NCI-H1436 (cell line): ENCODE measurements around the gene ADM5.

Experiments used
- DNase-seq: peaks from one replicate; lab custom pipeline; 2025; lab: John Stamatoyannopoulos, UW

Gene ADM5

GRCh38 chr19:49689133-49690078 is at the start of gene ADM5:
TSS of gene ADM5 (plus strand) at chr19:49689594. CDS start at chr19:49689838, 244 bp downstream.
- DNase-seq = peak; percentile 77

DNA sequence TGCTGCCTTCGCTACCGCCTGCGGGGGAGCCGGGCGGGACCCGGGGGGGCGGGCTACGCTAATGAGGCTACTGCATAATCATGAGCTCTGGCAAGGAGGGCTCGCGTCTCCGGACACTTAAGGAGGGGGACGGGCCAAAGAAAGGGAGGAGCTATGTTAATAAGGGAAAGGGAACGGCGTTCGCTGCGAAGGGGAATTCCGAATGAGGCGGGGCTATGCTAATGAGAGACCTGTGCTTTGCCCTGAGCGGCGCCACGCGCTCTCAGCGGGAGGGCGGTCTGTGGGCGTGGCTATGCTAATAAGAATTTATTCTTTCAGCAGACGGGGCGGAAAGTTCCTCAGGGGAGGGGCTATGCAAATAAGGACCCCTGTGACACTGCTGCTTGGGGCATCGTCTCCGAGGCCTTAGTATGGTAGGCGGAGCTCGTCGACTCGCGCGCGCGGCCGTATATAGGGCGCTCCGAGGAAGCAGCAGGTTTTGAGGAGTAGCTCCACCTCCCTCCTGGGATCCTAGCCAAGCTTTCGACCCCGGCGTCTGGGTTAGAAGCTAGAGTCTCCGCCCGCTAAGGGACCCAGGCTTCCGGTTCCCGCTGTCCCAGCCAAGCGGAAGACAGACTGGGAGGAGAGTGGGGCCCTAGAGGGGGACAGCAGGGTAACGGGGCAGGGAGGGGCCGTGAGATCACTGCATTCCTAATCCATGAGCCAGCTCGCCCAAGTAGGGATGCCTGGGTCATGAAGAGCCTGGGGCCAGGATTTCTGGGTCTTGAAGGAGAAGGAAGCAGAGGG is 49.1 kb upstream of the ADM5 start, which contains the start of gene RRAS:
RRAS (minus strand) TSS at position 31 of the 786 bp plus-strand sequence. CDS start 45 bp downstream, outside the sequence.
- peak; percentile 100 for DNase-seq

GRCh38 chr19:49641688-49642491 is 47.5 kb upstream of the ADM5 start, which contains the start of gene SCAF1:
TSS of gene SCAF1 (plus strand) at chr19:49642209. CDS start at chr19:49645027, 2,818 bp downstream.
- peak; percentile 100 for DNase-seq

DNA sequence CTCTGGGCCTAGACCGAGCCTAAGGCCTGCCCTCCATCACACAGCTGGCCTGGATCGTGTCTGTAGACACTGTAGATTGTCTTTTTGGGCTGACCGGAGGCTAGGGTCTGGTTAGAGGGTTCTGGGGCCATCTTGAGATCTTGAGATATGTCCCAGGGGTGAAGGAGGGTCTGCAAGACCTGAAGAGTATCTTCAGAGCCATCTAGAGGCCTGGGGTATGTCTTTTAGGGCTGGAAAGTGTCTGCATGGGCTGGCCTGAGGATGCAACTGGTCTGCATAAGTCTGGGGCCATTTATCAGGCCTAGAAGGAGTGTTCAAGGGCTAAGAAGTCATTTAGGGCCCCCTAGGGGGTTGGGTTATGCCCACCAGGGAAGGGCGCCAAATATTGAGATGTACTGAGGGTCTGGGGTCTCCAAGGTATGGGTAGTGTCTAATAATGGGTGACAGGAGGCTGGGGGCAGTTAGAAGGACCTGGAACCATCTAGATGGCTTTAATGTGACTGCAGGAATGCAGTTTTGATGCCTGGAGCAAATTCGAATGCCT is 46.8 kb upstream of the ADM5 start:
- DNase-seq = no peak

- DNase-seq = no peak
These were observed 45.9 kb upstream of the ADM5 start for GRCh38 chr19:49643466-49643865.

GRCh38 chr19:49645592-49645991 is 43.8 kb upstream of the ADM5 start:
- DNase-seq = no peak

GRCh38 chr19:49645995-49646394 is 43.4 kb upstream of the ADM5 start:
- no peak for DNase-seq

- DNase-seq = no peak
These were observed 42.8 kb upstream of the ADM5 start for GRCh38 chr19:49646586-49646985.

- no peak for DNase-seq
These were observed 38.2 kb upstream of the ADM5 start for GRCh38 chr19:49651029-49651819.

DNA sequence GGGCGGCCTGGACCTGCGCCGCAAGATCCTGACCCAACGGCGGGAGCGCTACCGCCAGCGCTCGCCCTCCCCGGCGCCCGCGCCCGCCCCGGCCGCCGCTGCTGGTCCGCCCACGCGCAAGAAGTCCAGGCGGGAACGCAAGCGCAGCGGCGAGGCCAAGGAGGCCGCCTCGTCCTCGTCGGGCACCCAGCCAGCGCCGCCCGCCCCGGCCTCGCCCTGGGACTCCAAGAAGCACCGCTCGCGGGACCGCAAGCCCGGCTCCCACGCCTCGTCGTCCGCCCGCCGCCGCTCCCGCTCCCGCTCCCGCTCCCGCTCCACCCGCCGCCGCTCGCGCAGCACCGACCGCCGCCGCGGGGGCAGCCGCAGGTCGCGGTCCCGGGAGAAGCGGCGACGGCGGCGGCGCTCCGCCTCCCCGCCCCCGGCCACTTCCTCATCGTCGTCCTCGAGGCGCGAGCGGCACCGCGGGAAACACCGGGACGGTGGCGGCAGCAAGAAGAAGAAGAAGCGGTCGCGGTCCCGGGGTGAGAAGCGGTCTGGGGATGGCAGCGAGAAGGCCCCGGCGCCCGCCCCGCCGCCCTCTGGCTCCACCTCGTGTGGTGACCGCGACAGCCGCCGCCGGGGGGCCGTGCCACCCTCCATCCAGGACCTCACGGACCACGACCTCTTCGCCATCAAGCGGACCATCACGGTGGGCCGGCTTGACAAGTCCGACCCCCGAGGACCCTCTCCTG is 37.4 kb upstream of the ADM5 start:
- DNase-seq = no peak

DNA sequence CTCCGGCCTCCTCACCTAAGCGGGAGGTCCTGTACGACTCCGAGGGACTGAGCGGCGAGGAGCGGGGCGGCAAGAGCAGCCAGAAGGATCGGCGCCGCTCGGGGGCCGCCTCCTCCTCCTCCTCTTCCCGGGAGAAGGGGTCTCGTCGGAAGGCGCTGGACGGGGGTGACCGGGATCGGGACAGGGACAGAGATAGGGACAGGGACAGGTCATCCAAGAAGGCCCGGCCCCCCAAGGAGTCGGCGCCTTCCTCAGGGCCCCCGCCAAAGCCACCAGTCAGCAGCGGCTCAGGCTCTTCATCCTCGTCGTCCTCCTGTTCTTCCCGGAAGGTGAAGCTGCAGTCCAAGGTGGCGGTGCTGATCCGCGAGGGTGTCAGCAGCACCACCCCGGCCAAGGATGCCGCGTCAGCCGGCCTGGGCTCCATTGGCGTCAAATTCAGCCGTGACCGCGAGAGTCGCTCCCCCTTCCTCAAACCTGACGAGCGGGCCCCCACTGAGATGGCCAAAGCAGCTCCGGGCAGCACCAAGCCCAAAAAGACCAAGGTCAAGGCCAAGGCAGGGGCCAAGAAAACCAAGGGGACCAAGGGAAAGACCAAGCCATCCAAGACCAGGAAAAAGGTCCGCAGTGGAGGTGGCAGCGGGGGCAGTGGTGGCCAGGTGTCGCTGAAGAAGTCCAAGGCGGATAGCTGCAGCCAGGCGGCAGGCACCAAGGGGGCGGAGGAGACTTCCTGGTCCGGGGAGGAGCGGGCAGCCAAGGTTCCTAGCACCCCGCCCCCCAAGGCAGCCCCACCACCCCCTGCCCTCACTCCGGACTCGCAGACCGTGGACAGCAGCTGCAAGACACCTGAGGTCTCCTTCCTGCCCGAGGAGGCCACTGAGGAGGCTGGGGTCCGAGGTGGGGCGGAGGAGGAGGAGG is 36.6 kb upstream of the ADM5 start:
- no peak for DNase-seq

GRCh38 chr19:49653466-49653806 is 36.0 kb upstream of the ADM5 start:
- no peak for DNase-seq

DNA sequence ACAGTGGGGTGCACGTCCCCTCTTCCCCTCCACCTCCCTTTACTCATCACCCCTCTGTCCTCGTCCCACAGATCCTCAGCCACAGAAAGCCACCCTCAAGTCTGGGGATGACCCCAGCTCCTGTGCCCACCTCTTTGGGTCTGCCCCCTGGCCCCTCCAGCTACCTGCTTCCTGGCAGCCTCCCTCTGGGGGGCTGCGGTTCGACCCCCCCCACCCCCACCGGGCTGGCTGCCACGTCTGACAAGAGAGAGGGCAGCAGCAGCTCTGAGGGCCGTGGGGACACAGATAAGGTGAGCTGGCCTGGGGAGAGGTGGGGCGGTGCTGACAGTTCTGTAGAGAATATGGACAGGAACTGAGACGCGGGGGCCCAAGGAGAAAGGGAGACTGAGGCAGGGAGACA is 34.8 kb upstream of the ADM5 start:
- DNase-seq = no peak

GRCh38 chr19:49655570-49656455 is 33.6 kb upstream of the ADM5 start:
- DNase-seq = no peak

- no peak for DNase-seq
These were observed 32.8 kb upstream of the ADM5 start for GRCh38 chr19:49656456-49657109.

GRCh38 chr19:49657493-49658138 is 31.8 kb upstream of the ADM5 start:
- DNase-seq = no peak

DNA sequence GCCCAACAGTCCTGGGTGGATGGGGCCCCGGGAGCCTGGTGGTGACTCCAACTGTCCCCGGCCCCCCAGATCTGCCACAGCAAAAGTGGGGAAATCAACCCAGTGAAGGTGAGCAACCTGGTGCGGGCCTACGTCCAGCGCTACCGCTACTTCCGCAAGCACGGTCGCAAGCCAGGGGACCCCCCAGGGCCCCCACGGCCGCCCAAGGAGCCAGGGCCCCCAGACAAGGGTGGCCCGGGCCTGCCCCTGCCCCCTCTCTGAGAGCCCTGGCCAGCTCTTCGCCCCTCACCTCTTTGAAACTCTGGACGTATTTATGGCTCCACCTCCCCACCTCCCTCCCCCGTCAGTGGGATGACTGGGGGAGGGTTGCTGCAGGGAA is 31.3 kb upstream of the ADM5 start:
- DNase-seq = no peak
